NCI-H2227 (cell line): ENCODE data around the gene TMPRSS12.
"Not testable (repeated sequence)": the region's sequence is repeated elsewhere in the genome, so short reads cannot be mapped to it uniquely, and the experiment has no call there.

Experiments used
- DNase-seq: peaks from one replicate; lab custom pipeline; 2025; ENCODE audit not compliant: unreplicated experiment; lab: John Stamatoyannopoulos, UW

Gene TMPRSS12

GRCh38 chr12:50842637-50843493 lies at the start of gene TMPRSS12:
Gene TMPRSS12 (plus strand): TSS chr12:50842926. CDS start chr12:50842965, 39 bp downstream.
- peak; percentile 70 for DNase-seq

GRCh38 chr12:50799908-50800307 lies 42.8 kb upstream of the TMPRSS12 start:
- DNase-seq = no peak

GRCh38 chr12:50803230-50803875 lies 39.4 kb upstream of the TMPRSS12 start:
- no peak for DNase-seq

- DNase-seq = no peak
Observed at GRCh38 chr12:50806176-50806575, 36.5 kb upstream of the TMPRSS12 start.

GRCh38 chr12:50809131-50809530 lies 33.6 kb upstream of the TMPRSS12 start:
- DNase-seq = not testable (repeated sequence)

- DNase-seq = not testable (repeated sequence)
Observed at GRCh38 chr12:50814921-50815320, 27.8 kb upstream of the TMPRSS12 start.

GRCh38 chr12:50820177-50820576 lies 22.5 kb upstream of the TMPRSS12 start:
- DNase-seq = no peak

GRCh38 chr12:50822082-50822481 lies 20.6 kb upstream of the TMPRSS12 start:
- DNase-seq = no peak

- DNase-seq = not testable (repeated sequence)
Observed at GRCh38 chr12:50823724-50824123, 19.0 kb upstream of the TMPRSS12 start.

GRCh38 chr12:50824914-50825313 lies 17.8 kb upstream of the TMPRSS12 start:
- DNase-seq = no peak

- peak; percentile 9 for DNase-seq
Observed at GRCh38 chr12:50825372-50825838, 17.3 kb upstream of the TMPRSS12 start.

GRCh38 chr12:50828121-50828520 lies 14.6 kb upstream of the TMPRSS12 start:
- no peak for DNase-seq

- DNase-seq = no peak
Observed at GRCh38 chr12:50828886-50829285, 13.8 kb upstream of the TMPRSS12 start.

GRCh38 chr12:50833801-50834200 lies 8.9 kb upstream of the TMPRSS12 start:
- DNase-seq = not testable (repeated sequence)

- no peak for DNase-seq
Observed at GRCh38 chr12:50839042-50839441, 3.7 kb upstream of the TMPRSS12 start.

GRCh38 chr12:50840809-50841487 lies 1.8 kb upstream of the TMPRSS12 start:
- DNase-seq = no peak

GRCh38 chr12:50841716-50842531 lies 802 bp upstream of the TMPRSS12 start:
- no peak for DNase-seq

- no peak for DNase-seq
Observed at GRCh38 chr12:50845021-50845647, 2.4 kb downstream of the TMPRSS12 start.

- DNase-seq = no peak
Observed at GRCh38 chr12:50848963-50849362, 6.2 kb downstream of the TMPRSS12 start.

GRCh38 chr12:50855218-50855617 lies 12.5 kb downstream of the TMPRSS12 start:
- DNase-seq = not testable (repeated sequence)
